LNCaP clone FGC (cell line): ENCODE data around the gene PARVB.

Experiments
- DNase-seq: peaks from one replicate; pipeline ENCODE4 v3.0.0-alpha.2; 2011; ENCODE audit warnings: low read depth
- H3K4me3 ChIP-seq: 2 replicates; pipeline ENCODE4 v1.5.1; 2011; ENCODE audit warnings: mild to moderate bottlenecking, low read depth, low read length, control low read depth
- TF ChIP-seq, protein P1 (sequence below): IDR thresholded peaks from 2 replicates; pipeline ENCODE4 v1.5.1; 2012; ENCODE audit warnings: mild to moderate bottlenecking; ENCODE audit not compliant: control insufficient read depth, insufficient read depth; ENCODE audit errors: extremely low read depth

Gene PARVB

DNA sequence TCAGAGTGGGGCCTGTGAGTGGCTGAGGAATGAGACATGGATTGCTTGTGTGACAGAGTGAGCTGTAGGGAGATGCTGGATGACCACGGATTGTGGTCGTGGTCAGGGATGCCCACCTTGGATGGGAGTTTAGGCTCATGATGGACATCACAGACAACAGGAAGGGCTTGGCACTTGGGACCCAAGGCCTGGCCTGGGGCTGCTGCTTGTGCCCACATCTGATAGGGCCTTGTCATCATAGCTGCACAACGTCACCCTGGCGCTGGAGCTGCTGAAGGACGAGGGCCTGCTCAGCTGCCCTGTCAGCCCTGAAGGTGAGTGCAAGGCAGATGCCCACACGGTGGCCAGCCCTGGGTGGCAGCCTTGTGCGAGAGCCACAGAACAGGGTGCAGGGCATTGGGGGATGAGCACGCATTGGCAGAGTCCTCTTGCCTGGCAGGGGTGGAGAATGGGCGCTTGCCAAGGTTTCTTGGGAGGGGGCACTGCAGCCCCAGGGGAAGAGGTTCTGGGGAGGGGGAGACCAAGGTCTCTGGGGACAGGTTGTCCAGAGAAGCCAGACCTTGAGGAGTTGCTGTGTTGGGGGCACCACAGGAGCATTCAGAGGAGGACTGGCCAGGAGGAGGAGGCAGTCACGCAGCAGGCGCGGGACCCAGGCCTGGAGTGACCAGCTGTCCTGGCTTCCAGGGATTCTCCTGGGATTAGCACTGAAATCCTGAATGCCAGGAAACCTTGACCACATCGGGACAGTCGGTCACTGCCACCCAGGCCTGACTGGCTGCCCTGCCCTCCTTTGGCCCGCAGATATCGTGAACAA, 181.6 kb downstream of the PARVB start:
- TF ChIP-seq, protein P1, sequence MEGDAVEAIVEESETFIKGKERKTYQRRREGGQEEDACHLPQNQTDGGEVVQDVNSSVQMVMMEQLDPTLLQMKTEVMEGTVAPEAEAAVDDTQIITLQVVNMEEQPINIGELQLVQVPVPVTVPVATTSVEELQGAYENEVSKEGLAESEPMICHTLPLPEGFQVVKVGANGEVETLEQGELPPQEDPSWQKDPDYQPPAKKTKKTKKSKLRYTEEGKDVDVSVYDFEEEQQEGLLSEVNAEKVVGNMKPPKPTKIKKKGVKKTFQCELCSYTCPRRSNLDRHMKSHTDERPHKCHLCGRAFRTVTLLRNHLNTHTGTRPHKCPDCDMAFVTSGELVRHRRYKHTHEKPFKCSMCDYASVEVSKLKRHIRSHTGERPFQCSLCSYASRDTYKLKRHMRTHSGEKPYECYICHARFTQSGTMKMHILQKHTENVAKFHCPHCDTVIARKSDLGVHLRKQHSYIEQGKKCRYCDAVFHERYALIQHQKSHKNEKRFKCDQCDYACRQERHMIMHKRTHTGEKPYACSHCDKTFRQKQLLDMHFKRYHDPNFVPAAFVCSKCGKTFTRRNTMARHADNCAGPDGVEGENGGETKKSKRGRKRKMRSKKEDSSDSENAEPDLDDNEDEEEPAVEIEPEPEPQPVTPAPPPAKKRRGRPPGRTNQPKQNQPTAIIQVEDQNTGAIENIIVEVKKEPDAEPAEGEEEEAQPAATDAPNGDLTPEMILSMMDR: no peak
- DNase-seq: no peak
- H3K4me3 ChIP-seq: no peak overlapping the region

- TF ChIP-seq, protein P1: no peak
These were observed 182.2 kb downstream of the PARVB start for GRCh38 chr22:44206330-44206645.

GRCh38 chr22:44206696-44207095, 182.6 kb downstream of the PARVB start:
- TF ChIP-seq, protein P1: no peak
- DNase-seq: no peak
- H3K4me3 ChIP-seq: no peak overlapping the region

More at GRCh38 chr22:44206330-44206645, 182.2 kb downstream of the PARVB start:
- DNase-seq: no peak
- H3K4me3 ChIP-seq: no peak overlapping the region

GRCh38 chr22:44207173-44207980, 183.3 kb downstream of the PARVB start:
- TF ChIP-seq, protein P1: no peak
- H3K4me3 ChIP-seq: no peak overlapping the region
- no peak for DNase-seq

DNA sequence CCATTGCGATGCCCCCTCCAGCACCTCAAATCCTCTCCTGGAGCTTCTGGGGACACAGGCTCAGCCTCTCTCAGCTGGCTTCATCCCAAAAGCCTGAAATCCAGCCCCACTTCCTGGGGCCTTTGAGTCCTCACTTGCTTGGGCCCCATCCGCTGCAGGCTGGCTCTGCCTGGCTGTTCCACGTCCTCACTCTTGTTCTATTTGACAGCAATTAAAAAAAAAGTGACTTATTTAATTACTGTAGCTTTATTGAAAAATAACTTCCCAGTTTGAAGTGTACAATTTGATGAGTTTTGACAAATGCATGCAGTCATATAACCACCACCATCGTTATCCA, 183.8 kb downstream of the PARVB start:
- no peak for DNase-seq
- H3K4me3 ChIP-seq: no peak overlapping the region
- TF ChIP-seq, protein P1: no peak

- TF ChIP-seq, protein P1: no peak
- DNase-seq: no peak
- H3K4me3 ChIP-seq: no peak overlapping the region
These were observed 185.2 kb downstream of the PARVB start for GRCh38 chr22:44209343-44209742.

DNA sequence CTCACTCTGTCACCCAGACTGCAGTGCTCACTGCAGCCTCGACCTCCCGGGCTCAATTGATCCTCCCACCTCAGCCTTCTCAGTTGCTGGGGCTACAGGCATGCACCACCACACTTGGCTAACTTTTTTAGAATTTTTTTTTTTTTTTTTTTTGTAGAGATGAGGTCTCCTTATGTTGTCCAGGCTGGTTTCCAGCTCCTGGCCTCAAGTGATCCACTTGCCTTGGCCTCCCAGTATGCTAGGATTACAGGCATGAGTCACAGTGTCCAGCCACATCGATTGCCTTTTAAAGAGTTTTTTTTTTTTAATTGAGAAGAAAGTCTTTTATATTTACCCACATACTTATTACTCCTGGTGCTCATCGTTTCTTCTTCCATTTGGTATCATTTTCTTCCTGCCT, 186.6 kb downstream of the PARVB start:
- no peak for DNase-seq
- TF ChIP-seq, protein P1: no peak
- H3K4me3 ChIP-seq: no peak overlapping the region
